ENCODE data around the gene TBC1D12.

DNA sequence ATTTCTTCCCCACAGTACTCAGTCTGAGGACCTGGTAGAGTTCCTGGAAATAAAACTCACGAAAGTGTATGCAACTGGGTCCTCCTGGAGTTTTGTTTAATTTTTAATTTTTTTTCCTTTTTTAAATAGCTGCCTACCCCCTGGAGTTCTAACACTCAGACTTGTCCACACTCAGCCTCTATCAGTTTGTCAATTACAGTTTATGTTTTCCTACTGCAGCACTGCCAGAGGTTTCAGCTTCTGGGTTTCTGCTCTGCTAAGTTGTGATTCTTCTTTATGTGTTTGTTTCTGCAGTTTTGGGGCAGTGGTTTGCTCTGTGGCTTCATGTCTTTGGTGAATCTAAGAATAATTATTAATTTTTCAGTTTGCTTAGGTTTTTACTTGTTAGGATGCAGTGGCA, 59.2 kb downstream of the TBC1D12 start:
- TF ChIP-seq POLR2AphosphoS5 (IDR thresholded peaks at IDR 0.05) (no peak), POLR2A (IDR thresholded peaks at IDR 0.05) (no peak)
- TF ChIP-seq, protein P1, sequence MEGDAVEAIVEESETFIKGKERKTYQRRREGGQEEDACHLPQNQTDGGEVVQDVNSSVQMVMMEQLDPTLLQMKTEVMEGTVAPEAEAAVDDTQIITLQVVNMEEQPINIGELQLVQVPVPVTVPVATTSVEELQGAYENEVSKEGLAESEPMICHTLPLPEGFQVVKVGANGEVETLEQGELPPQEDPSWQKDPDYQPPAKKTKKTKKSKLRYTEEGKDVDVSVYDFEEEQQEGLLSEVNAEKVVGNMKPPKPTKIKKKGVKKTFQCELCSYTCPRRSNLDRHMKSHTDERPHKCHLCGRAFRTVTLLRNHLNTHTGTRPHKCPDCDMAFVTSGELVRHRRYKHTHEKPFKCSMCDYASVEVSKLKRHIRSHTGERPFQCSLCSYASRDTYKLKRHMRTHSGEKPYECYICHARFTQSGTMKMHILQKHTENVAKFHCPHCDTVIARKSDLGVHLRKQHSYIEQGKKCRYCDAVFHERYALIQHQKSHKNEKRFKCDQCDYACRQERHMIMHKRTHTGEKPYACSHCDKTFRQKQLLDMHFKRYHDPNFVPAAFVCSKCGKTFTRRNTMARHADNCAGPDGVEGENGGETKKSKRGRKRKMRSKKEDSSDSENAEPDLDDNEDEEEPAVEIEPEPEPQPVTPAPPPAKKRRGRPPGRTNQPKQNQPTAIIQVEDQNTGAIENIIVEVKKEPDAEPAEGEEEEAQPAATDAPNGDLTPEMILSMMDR (IDR thresholded peaks at IDR 0.05) = no peak
